HL-60 (cell line): ENCODE results near the gene PTPN13.

Source experiments
- POLR2AphosphoS5 ChIP-seq: IDR thresholded peaks from 2 replicates; pipeline ENCODE4 v1.6.1; 2012; ENCODE audit warnings: low read depth
- TF ChIP-seq, protein P1 (sequence below): IDR thresholded peaks from one replicate; pipeline ENCODE4 v1.5.1; 2011; ENCODE audit warnings: low read length, control low read depth, inconsistent platforms; ENCODE audit not compliant: insufficient read depth
- TF ChIP-seq, protein P2 (sequence below): IDR thresholded peaks from 2 replicates; pipeline ENCODE4 v1.6.1; 2012; ENCODE audit warnings: low read depth; ENCODE audit not compliant: insufficient replicate concordance

DNA sequence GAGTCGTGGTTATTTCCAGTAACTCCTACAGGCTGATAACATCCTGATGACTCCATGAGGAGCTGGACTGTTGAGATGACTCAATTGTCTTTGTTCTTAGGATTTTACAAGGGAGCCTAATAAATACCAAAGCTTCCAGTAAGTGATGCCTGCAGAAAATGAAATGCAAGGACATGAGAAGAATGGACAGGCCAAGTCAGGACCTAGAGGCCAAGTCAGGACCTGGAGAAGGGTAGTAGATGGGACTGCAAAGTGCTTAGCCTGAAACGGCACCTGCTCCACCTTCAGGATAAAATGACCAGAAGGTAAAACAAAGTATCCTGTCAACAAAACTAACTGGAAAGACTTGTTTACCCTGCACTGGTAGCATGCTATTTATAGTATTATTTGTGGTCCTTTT, 261.5 kb downstream of the PTPN13 start:
- TF ChIP-seq, protein P1, sequence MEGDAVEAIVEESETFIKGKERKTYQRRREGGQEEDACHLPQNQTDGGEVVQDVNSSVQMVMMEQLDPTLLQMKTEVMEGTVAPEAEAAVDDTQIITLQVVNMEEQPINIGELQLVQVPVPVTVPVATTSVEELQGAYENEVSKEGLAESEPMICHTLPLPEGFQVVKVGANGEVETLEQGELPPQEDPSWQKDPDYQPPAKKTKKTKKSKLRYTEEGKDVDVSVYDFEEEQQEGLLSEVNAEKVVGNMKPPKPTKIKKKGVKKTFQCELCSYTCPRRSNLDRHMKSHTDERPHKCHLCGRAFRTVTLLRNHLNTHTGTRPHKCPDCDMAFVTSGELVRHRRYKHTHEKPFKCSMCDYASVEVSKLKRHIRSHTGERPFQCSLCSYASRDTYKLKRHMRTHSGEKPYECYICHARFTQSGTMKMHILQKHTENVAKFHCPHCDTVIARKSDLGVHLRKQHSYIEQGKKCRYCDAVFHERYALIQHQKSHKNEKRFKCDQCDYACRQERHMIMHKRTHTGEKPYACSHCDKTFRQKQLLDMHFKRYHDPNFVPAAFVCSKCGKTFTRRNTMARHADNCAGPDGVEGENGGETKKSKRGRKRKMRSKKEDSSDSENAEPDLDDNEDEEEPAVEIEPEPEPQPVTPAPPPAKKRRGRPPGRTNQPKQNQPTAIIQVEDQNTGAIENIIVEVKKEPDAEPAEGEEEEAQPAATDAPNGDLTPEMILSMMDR: no peak
- no peak for TF ChIP-seq POLR2AphosphoS5
- TF ChIP-seq, protein P2, sequence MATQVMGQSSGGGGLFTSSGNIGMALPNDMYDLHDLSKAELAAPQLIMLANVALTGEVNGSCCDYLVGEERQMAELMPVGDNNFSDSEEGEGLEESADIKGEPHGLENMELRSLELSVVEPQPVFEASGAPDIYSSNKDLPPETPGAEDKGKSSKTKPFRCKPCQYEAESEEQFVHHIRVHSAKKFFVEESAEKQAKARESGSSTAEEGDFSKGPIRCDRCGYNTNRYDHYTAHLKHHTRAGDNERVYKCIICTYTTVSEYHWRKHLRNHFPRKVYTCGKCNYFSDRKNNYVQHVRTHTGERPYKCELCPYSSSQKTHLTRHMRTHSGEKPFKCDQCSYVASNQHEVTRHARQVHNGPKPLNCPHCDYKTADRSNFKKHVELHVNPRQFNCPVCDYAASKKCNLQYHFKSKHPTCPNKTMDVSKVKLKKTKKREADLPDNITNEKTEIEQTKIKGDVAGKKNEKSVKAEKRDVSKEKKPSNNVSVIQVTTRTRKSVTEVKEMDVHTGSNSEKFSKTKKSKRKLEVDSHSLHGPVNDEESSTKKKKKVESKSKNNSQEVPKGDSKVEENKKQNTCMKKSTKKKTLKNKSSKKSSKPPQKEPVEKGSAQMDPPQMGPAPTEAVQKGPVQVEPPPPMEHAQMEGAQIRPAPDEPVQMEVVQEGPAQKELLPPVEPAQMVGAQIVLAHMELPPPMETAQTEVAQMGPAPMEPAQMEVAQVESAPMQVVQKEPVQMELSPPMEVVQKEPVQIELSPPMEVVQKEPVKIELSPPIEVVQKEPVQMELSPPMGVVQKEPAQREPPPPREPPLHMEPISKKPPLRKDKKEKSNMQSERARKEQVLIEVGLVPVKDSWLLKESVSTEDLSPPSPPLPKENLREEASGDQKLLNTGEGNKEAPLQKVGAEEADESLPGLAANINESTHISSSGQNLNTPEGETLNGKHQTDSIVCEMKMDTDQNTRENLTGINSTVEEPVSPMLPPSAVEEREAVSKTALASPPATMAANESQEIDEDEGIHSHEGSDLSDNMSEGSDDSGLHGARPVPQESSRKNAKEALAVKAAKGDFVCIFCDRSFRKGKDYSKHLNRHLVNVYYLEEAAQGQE: no peak
